Choroid plexus epithelial cell (primary cell): Measurements from ENCODE around the gene CREB5.

Experiments
- DNase-seq: peaks from one replicate; pipeline ENCODE4 v3.0.0-alpha.2; 2010; ENCODE audit warnings: low read depth
- H3K4me3 ChIP-seq: 2 replicates; pipeline ENCODE4 v1.5.1; 2011; ENCODE audit warnings: low read depth, mild to moderate bottlenecking, control low read depth, low read length, moderate library complexity
- TF ChIP-seq, protein P1 (sequence below): conservative IDR thresholded peaks from 2 replicates; pipeline ENCODE4 v1.5.1; 2011; ENCODE audit warnings: low read depth, mild to moderate bottlenecking, control low read depth, inconsistent platforms, low read length, moderate library complexity

CREB5 gene

DNA sequence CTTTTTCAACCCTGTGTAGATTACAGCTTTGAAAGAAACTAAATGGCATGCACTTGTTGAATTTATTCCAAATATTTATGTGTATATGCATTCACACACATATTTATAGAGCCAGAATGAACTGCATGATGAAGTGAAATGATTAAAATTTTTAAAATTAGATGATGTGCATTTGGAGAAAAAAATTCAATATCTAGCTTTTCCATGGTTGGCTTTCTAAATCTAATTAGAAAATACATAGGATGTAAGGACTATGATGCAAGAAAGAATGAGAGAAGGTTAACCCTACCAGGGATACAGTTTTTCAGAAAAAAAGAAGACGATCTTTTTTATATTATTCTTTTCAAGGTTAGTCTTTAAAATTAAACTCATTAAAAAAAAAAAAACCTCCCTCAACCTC is 341.3 kb downstream of the CREB5 start:
- no peak for DNase-seq
- no peak overlapping the region for H3K4me3 ChIP-seq
- TF ChIP-seq, protein P1, sequence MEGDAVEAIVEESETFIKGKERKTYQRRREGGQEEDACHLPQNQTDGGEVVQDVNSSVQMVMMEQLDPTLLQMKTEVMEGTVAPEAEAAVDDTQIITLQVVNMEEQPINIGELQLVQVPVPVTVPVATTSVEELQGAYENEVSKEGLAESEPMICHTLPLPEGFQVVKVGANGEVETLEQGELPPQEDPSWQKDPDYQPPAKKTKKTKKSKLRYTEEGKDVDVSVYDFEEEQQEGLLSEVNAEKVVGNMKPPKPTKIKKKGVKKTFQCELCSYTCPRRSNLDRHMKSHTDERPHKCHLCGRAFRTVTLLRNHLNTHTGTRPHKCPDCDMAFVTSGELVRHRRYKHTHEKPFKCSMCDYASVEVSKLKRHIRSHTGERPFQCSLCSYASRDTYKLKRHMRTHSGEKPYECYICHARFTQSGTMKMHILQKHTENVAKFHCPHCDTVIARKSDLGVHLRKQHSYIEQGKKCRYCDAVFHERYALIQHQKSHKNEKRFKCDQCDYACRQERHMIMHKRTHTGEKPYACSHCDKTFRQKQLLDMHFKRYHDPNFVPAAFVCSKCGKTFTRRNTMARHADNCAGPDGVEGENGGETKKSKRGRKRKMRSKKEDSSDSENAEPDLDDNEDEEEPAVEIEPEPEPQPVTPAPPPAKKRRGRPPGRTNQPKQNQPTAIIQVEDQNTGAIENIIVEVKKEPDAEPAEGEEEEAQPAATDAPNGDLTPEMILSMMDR, result no peak

DNA sequence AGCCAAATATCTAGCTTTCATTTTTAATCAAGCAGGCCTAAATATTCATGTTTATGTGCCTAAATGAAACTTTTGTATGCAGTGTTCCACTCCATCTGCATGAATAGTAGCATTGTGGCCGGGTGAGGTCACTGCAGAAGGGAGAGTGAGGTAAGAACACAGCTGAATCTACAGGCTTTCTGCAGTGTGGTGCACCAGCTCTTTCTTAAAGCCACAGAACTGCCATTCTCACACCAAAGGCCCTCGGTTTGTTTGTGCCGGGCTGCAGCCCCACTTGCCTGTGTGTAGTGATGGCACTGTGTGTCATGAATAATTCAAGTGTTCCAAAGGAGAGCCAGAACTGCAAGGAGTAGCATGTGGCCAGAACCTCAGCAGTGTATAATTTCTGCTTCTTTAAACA is 341.7 kb downstream of the CREB5 start:
- TF ChIP-seq, protein P1, result peak; percentile 22
- peak; percentile 61 for DNase-seq
- H3K4me3 ChIP-seq, result no peak overlapping the region

DNA sequence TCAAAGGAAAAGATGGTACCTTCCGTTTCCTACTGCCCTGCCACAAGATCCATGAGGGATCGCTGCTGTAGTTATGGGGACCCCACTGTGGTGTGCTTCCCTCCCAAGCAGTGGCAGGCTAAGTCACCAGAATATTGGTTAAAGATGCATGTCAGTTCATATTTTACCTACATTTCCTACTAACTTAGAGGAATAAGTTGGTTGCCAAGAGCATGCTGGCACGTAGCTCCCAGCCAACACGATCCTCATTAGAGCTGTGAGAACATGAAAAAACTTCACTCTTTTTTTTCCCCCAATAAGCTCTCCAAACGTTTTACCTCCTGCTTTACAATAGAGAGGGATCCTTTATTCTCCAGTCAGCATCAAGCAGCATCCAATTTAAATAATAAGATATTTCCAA is 342.1 kb downstream of the CREB5 start:
- TF ChIP-seq, protein P1, result no peak
- no peak for DNase-seq
- no peak overlapping the region for H3K4me3 ChIP-seq

DNA sequence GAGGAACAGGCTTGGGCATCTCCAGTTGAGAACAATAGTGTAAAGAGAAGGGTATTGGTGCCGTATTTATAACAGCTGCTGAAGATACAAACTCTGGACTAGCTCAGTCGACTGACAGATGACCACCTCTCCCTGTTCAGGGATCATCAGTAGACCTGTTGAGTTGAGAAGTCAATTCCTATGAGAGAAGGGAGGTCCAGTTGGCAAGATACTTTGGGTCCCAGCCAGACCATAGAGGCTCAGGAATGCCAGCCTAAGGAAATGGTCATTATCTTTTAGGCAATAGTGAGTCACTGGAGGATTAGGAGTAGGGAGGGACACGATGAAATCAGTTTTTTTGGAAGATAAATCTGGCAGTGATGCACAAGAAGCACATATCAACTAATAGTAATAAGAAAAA is 342.9 kb downstream of the CREB5 start:
- no peak for DNase-seq
- TF ChIP-seq, protein P1, result no peak

DNA sequence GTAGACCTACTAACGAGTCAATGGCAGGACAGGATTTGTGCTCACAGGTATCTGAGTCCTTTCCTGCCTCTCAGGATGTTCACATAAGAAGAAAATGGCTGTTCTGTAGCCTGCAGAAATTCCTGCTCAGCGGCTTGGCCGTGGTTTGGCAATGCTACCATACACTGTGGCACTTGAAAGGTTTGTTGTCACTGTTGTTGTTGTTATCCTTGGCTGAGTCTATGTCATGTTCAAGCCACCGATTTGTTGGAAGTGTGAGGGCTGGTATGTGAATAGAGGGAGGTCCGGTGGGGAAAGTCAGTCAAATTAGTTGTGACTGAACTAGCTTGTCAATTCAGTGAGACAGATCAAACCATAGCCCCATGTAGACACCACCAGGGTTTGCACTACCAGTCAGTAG is 345.9 kb downstream of the CREB5 start:
- H3K4me3 ChIP-seq, result no peak overlapping the region
- TF ChIP-seq, protein P1, result no peak
- no peak for DNase-seq

More for the DNA sequence above, 342.9 kb downstream of the CREB5 start:
- no peak overlapping the region for H3K4me3 ChIP-seq

DNA sequence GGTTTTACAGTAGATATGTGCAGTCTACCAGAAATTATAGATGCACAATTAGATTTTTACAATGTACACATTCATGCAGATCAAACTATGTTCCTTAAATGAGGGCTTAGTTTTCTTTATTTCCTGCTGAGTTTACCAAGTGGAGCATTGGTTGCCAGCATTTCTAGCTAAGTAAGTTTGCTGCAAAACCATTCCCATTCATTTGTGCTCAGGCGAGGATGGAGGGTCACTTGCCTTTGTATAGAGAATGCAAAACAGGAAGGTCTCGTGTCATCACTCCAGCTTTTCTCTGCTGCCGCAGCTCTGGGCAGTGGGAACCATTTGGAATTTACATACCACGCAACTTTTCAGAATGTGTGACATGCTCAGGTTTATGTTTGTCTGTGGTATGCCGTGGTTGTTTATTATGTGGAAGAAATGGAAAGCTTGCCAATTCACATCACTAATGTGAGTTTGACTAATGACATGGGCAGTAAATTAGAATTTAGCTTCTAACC is 347.2 kb downstream of the CREB5 start:
- TF ChIP-seq, protein P1, result no peak
- no peak overlapping the region for H3K4me3 ChIP-seq
- peak; percentile 18 for DNase-seq

DNA sequence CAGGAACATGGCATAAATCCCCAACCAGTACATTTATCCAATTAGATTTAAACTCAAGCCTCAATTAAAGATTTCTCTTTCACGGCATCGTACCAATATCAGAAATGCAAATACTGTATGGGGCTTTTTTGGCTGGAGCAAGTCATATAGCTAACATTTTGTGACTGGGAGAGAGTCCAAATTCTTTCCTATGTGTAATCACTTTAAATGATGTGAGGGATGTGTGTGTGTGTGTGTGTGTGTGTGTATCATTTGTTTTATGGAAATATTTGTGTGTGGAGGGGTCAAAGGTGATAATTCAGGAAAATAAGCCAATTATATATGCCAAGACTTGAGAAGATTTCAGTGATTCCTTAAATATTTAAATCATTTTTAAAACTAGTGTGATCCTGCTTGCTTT is 349.2 kb downstream of the CREB5 start:
- peak; percentile 25 for DNase-seq
- TF ChIP-seq, protein P1, result no peak

More for the DNA sequence above, 349.2 kb downstream of the CREB5 start:
- no peak overlapping the region for H3K4me3 ChIP-seq
